ENCODE measurements around the gene ATP11B. TPM values are rescaled to one million over a fixed set of nuclear protein-coding genes. Genes with fewer than 3 reads are reported as not detected.

The ATP11B gene
- total RNA-seq, 1 donor from 2014 or later = 33.0 TPM

DNA sequence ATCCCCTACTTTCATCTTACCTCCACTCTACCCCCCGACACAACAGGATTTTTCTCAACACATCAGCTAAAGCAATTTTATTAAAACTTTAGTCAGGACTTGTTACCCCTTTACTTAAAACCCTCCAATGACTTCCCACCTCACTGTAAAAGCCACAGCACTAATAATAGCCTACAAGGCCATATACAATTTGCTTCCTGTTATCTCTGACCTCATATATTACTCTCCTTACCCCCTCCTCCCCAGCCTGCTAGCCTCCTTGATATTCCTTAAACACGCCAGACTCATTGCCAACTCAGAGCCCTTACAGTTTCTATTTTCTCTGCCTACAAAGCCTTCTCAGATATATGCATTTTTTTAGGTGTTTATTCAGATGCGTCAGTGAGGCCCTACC, 132.6 kb downstream of the ATP11B start:
- intact Hi-C loops (cut with DNase I) = no loop called here

GRCh38 chr3:182935803-182936202, 142.5 kb downstream of the ATP11B start:
- intact Hi-C loops (cut with DNase I) = no loop called here
- ATAC-seq (no peak), DNase-seq (ENCODE audit: missing footprints) (no peak)

More for the DNA sequence above, 132.6 kb downstream of the ATP11B start:
- DNase-seq (ENCODE audit: missing footprints) (no peak), ATAC-seq (no peak)

- ATAC-seq (peak; percentile 13), DNase-seq (ENCODE audit: missing footprints) (no peak)
- intact Hi-C loops (cut with DNase I) = no loop called here
Measured at GRCh38 chr3:182936239-182936917, 143.1 kb downstream of the ATP11B start.

- DNase-seq (ENCODE audit: missing footprints) (no peak), ATAC-seq (no peak)
- intact Hi-C loops (cut with DNase I) = no loop called here
Measured at GRCh38 chr3:182936918-182937285, 143.6 kb downstream of the ATP11B start.

GRCh38 chr3:182937293-182938051, 144.2 kb downstream of the ATP11B start:
- ATAC-seq = no peak
- intact Hi-C loops (cut with DNase I) = no loop called here
- no peak for DNase-seq (ENCODE audit: missing footprints)

GRCh38 chr3:182940266-182940808, 147.0 kb downstream of the ATP11B start:
- ATAC-seq (no peak), DNase-seq (ENCODE audit: missing footprints) (no peak)
- intact Hi-C loops (cut with DNase I) = no loop called here

GRCh38 chr3:182941719-182942118, 148.4 kb downstream of the ATP11B start:
- ATAC-seq (no peak), DNase-seq (ENCODE audit: missing footprints) (no peak)
- intact Hi-C loops (cut with DNase I) = no loop called here

DNA sequence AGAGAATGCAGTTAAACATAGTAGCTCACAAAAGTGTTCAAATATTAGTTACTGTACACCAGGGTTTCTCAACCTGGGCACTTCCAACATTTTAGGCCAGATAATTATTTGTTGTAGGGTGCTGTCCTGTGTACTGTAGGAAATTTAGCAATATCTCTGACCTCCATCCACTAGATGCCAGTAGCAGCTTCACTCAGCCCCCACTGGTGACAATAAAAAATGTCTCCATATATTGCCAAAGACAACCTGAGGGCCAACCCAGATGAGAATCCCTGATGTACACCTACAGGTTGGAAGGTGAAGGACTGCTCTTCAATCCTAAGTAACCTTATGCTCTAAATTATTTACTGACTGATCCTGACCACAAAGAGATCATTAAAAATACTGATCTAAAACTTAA, 154.6 kb downstream of the ATP11B start:
- DNase-seq (ENCODE audit: missing footprints) (no peak), ATAC-seq (no peak)
- intact Hi-C loops (cut with DNase I) = no loop called here

GRCh38 chr3:182948305-182948704, 155.0 kb downstream of the ATP11B start:
- intact Hi-C loops (cut with DNase I) = no loop called here
- ATAC-seq (no peak), DNase-seq (ENCODE audit: missing footprints) (no peak)

GRCh38 chr3:182949688-182950087, 156.4 kb downstream of the ATP11B start:
- DNase-seq (ENCODE audit: missing footprints) (no peak), ATAC-seq (no peak)
- intact Hi-C loops (cut with DNase I) = no loop called here

DNA sequence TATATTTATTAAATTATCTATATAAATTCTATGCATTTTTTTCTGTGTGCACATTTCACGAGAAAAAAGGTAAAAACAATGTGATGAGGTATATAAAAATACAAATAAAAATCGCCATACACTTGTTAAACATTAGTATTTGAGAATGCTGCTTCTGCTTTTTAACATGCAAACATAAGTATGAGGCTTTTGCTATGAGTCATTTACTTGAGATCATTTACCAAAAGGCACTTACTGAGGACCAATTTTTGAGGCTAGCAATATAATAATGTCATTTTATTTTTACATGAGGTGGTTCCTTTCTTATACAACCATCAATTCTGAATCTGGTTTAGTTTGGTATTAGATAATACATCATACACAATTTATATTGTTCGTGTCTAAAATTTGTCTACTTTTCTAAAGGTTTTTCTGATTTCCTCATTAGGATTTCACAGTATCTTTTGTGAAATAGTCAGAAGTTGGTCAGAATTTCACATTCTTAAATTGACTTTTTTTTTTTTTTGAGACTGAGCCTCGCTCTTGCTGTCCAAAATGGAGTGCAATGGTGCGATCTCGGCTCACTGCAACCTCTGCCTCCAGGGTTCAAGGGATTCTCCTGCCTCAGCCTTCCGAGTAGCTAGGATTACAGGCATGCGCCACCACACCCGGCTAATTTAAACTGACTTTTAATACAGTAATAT, 161.4 kb downstream of the ATP11B start:
- ATAC-seq (no peak), DNase-seq (ENCODE audit: missing footprints) (no peak)
- intact Hi-C loops (cut with DNase I) = no loop called here

GRCh38 chr3:182957226-182957625, 163.9 kb downstream of the ATP11B start:
- intact Hi-C loops (cut with DNase I) = no loop called here
- ATAC-seq = no peak
- no peak for DNase-seq (ENCODE audit: missing footprints)

DNA sequence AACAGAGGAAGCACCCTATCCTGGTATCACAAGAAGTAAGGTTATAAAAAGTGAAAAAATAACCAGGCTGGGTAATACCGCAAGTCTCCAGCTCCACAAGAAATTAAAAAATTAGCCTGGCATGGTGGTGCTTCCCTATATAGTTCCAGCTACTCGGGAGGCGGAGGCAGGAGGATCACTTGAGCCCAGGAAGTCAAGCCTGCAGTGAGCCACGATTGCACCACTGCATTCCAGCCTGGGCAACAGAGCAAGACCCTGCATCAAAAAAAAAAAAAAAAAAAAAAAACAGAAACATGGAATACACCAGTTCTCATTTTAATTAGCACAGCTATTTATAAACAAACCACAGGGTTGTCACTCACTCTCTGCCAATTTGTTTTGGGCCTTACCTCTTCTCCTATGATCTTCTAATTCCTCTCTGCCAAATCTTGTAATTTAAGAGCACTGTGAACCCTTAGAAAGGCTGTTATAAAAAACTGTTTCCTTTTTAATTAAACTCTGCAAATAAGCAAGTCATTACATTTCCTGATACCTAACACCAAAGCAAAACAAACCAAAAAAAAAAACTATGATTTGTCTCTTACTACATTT, 164.5 kb downstream of the ATP11B start:
- DNase-seq (ENCODE audit: missing footprints) = no peak
- no peak for ATAC-seq
- intact Hi-C loops (cut with DNase I) = no loop called here

DNA sequence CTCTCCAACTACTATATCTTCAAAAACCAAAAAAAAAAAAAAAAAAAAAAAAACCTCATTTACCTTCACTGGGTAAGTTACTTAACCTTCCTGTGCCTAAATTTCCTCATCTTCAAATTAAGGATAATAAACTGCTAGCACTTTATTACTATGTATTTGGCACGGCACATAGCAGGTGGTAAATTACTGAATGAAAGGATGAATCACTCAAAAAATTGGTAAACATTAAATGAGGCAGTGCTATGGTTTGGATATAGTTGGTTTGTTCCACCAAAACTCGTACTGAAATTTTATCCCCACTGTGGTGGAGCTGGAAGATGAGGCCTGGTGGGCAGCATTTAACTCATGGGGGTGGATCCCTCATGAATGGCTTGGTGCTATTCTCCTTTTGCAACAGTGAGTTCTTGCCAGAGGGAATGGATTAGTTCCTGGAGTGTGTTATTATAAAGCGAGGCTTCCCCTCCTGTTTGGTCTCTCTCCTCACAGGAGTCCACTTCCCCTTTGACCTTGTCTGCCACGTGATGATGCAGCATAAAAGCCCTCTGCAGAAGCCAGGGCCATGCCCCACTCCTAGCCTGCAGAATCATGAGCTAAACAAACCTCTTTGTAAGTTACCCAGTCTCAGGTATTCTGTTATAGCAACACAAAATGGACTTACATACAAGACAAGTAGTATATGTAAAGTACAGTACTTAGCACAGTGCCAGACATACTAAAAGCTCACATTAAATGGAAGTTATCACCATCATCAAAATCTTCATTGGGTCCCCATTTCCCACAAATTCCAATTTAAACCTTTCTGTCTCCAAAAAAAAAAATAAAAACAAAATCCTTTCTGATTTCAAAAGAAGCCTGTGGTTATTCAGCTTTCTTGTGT, 166.4 kb downstream of the ATP11B start:
- DNase-seq (ENCODE audit: missing footprints) (no peak), ATAC-seq (peak; percentile 53)
- intact Hi-C loops (cut with DNase I) = no loop called here

DNA sequence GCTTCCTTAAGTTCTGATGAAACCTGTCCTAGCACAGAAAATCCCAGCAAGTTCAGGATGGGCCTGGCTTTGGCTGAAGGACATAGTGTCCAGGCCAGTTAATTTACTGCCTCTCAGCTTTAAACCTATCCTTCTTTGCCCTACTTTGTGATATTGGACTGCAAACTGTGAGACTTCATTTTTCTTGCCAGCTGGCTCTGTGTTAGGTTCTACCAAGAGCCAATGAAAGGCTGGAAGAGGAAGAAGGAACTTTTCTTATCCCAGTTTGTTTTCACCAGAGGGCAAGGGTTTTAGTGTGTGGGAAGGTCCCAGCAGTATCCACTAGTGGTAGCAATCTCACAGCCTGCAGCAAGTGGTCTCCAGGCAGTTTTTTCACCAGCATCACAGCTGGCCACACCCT, 168.9 kb downstream of the ATP11B start:
- intact Hi-C loops (cut with DNase I) = no loop called here
- ATAC-seq (peak; percentile 92), DNase-seq (ENCODE audit: missing footprints) (no peak)

DNA sequence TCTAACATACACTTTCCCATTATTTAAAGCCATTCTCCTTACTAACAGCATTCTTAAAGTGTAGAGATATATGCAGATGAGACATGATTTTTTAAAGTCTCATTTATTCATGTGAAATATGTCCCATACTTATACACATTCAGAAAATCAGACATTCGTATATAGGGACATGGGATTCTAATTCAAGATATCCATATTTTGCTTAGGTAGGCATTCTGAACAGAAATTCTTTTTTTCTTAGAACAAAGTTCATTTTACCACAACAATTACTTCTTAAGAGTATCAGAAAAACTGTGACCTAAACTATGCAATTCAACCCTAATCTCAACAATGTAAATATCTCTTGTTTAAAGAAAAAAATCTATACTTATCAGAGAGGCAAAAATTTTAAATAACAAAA, 170.9 kb downstream of the ATP11B start:
- ATAC-seq = no peak
- intact Hi-C loops (cut with DNase I) = no loop called here
- DNase-seq (ENCODE audit: missing footprints) = no peak

DNA sequence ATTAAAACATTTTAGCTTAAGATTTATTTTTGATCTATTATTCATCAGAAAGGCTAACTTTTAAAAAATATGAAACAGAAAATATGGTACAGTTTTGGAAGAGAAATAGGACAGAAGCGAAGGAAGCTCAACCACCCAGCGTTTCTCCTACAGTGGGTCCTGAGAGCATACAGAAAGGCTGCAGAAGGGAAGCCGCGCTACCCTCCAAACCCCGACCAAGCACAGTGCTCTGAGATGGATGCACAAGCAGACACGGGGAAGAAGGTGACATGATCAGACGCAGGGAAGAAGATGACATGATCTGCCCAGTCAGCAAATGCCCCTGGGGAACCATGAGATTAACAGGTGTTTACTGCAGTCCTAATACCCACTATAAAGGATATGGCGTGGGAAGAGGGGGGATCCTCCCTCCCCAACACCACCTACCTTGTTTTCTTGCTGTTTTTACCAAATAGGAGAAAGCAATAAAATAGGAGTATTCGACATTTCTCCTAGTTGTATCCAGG, 172.6 kb downstream of the ATP11B start:
- intact Hi-C loops (cut with DNase I) = no loop called here
- ATAC-seq (no peak), DNase-seq (ENCODE audit: missing footprints) (no peak)
